RCC 7860 (cell line): ENCODE results near the gene ZNF655.

Experiments
- DNase-seq: peaks from one replicate; pipeline ENCODE4 v3.0.0-alpha.2; 2015; ENCODE audit warnings: low spot score
- FAIRE-seq: peaks from 2 replicates; lab custom pipeline; 2012; peaks lifted over from hg19 to GRCh38; lab: Jason Lieb, UNC

Gene ZNF655

GRCh38 chr7:99601656-99602310 is 43.3 kb downstream of the ZNF655 start:
- DNase-seq (no peak), FAIRE-seq (no peak)

DNA sequence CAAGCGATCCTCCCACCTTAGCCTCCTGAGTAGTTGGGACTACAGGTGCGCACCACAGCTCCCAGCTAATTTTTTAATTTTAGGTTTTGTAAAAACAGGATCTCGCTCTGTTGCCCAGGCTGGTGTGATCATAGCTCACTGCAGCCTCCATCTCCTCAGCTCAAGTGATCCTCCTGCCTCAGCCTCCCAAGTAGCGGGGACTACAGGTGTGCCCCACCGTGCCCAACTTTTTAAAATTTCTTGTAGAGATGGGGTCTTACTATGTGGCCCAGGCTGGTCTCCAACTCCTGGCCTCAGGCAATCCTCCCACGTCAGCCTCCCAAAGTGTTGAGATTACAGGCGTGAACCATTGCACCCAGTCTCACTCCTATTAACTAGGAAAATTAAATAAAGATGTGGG is 47.1 kb downstream of the ZNF655 start:
- FAIRE-seq (no peak), DNase-seq (no peak)

DNA sequence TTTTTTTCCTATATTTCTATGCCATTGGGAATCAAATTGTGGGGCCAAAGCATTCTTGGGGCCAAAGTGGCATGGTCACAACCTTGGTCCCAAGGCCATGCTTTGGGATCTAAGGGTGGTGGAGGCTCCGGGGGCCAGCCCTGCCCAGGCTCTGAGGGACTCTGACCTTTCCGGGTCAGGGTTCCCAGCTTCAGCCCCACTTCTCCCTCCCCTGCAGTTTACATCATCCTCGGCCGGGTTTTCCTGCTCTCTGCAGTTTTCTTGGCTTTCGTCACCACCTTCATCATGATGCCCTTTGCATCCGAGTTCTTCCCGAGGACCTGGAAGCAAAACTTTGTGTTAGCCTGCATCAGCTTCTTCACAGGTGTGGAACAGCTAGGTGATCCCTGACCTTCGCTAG is 48.1 kb downstream of the ZNF655 start:
- FAIRE-seq: no peak
- DNase-seq: no peak

GRCh38 chr7:99607548-99607947 is 49.1 kb downstream of the ZNF655 start:
- FAIRE-seq (no peak), DNase-seq (no peak)

DNA sequence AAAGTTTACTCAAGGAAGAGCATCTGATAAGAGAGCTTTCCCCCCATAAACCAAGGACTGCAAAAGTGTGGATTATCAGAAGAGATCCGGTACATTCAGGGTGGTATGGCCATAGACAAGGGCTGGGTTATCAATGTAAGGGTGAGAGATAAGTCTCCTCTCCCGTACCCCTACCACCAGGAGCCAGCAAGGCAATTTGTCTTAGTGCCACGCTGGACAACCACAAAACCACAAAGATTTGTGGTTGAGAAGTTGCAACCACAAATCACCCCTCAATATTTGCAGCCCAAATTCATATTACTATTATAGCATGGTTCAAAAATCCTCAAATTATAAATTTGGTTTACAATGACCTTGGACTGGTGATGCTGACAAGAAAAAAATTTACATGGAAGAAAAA is 56.1 kb downstream of the ZNF655 start:
- FAIRE-seq (no peak), DNase-seq (no peak)

GRCh38 chr7:99615989-99616358 is 57.5 kb downstream of the ZNF655 start:
- DNase-seq (no peak), FAIRE-seq (no peak)

DNA sequence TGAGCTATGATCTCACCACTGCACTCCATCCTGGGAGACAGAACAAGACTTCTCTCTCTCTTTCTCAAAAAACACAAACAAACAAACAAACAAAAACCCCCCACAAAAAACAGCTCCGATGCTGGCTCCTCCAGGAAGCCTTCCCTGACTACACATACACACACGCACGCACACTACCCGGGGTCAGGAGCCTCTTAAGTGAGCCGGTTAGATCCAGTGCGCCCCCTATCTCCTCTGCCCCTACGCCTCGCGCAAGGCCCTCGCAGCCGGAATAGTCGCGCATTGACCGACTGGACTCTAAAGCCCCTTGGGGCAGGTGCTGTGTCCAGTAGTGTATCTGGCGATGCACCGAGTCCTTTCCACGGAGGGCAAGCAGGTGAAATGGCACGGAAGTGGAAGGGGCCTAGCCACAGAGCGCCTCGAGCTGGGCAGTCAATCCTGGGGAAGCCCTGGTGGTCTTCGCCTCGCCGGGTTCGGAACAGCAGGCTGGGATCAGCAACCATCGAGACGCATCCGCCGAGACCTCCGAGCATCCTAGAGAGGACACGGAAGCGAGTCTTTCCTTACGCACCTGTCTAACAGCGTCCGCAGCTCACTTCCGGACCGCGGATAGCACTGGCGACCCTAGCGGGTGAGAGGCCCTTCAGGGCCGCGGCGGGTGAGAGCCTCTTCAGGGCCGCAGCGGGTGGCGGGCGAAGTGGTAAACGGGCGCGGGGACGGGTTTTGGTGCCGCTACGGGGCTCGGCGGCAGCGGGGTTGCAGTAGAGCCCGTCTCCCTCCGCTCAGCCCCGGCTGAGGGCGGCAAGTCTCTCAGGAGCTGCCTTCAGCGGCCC is 58.1 kb downstream of the ZNF655 start, which contains the start of gene ZSCAN25:
ZSCAN25 (plus strand) TSS at position 588 of the 833 bp plus-strand sequence. CDS start 2,661 bp downstream, outside the sequence.
- FAIRE-seq (peak; percentile 32), DNase-seq (peak; percentile 87)

DNA sequence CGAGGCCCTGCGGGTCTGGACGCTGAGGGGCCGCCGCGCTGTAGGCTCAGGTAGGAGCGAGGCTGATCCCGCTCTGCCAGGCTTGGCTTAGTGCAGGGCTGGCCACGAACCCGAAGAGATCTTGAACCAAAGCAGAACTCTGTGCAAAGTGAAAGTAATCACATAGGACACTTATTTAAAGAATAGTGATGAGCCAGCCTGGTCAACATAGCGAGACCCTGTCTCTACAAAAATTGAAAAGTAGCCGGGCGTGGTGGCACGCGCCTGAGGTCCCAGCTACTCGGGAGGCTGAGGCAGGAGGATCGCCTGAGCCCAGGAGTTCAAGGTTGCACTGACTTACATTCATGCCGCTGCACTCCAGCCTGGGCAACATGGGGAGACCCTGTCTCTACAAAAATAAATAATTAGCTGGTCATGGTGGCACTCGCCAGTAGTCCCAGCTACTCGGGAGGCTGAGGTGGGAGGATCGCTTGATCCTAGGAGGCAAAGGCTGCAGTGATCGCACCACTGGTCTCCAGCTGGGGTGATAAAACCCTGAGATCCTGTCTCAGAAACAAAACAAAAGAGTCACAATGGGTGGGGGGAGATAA is 58.8 kb downstream of the ZNF655 start:
- DNase-seq: no peak
- FAIRE-seq: no peak

DNA sequence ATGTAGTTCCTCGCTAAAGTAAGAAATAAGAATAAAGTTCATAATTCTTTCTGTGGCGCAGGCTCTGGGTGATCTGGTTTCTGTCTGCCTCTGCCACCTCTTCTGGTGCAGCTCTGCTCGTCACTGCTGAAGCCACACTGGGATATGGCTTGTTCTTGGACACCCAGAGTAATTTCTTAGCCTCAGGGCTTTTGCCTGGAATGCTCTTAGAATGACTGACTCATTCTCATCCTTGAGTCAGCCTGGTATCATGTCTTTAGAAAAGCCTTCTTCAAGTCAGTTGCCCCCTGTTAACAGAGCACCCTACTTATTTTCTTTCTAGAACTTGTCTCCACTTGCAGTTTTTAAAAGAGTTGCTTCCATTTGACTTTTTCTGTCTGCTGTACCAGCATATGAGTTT is 60.3 kb downstream of the ZNF655 start:
- DNase-seq: peak; percentile 35
- FAIRE-seq: no peak

DNA sequence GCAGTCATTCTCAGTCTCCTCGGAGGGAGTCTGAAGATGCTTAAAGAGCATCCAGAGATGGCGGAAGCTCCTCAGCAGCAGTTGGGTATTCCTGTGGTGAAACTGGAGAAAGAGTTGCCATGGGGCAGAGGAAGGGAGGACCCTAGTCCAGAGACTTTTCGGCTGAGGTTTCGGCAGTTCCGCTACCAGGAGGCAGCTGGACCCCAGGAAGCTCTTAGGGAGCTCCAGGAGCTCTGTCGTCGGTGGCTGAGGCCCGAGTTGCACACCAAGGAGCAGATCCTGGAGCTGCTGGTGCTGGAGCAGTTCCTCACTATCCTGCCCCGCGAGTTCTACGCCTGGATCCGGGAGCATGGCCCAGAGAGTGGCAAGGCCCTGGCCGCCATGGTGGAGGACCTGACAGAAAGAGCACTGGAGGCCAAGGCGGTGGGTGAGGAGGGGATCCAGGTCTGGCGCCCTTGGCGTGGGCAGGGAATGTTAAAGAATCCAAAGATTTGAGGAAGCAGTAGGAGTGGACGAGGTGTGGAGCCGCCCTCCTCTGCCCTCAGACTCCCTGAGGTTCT is 61.2 kb downstream of the ZNF655 start:
- FAIRE-seq: no peak
- no peak for DNase-seq

GRCh38 chr7:99621271-99621670 is 62.8 kb downstream of the ZNF655 start:
- DNase-seq: no peak
- no peak for FAIRE-seq

DNA sequence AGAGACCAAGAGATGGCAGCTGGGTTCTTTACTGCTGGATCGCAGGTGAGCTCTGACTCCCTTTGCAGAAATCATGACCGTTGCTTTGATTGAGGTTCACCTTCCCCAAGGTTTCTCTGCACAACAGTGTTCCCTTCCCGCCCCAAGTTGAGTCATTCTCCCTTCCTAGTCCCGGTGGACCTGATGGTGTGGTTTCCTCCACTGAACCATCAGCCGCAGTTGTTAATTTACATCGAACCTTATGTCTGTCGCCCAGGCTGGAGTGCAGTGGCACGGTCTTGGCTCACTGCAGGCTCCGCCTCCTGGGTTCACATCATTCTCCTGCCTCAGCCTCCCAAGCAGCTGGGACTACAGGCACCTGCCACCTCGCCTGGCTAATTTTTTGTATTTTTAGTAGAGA is 64.2 kb downstream of the ZNF655 start:
- FAIRE-seq (no peak), DNase-seq (no peak)

DNA sequence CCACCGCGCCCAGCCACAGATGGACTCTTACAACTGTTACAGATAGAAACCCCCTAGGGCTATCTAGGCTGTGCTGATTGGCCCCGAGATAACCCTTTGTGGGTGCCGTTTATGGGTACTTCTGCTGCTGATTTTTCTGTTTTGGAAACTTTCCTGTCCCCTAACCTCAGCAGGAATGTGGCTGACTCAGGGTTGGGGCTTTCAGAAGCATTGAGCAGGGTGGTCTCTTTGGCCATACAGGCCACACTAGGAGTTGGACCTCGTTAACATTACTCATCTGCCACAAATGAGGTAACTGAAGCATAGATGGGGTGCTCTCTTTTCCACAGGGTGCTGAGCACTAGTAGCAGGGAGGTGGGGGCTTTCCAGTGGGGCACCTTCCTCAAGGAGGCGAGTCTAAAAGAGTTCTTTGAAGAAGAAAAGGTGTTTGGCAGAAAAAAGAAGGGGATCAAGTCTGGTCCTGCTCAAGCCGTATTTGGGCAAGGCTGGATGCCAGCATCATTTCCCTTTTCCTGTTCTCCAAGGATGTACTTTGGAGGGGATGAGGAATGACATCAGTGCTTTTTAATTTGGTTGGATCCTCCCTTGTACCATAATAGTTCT is 64.8 kb downstream of the ZNF655 start:
- no peak for FAIRE-seq
- no peak for DNase-seq

GRCh38 chr7:99623702-99624447 is 65.4 kb downstream of the ZNF655 start:
- DNase-seq: no peak
- no peak for FAIRE-seq

DNA sequence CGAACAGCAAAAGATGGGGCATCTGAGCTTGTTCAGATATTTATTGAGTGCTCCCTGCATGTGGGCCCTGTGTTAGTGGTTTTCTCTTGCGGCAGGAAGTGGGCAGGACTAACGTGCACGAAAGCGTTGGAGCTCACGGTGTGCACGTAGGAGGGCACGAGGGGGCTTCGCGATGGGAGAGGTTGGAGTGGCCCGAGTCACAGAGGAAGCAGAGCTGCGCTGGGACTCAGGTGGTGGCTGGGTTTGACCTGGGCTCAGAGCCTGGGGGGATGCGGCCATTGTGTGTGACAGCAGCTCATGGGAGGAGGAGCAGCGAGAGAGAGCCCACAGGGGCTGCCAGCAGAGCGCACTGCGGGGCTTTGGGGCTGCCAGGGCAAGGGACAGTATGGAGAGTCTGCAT is 66.0 kb downstream of the ZNF655 start:
- DNase-seq: no peak
- FAIRE-seq: no peak

DNA sequence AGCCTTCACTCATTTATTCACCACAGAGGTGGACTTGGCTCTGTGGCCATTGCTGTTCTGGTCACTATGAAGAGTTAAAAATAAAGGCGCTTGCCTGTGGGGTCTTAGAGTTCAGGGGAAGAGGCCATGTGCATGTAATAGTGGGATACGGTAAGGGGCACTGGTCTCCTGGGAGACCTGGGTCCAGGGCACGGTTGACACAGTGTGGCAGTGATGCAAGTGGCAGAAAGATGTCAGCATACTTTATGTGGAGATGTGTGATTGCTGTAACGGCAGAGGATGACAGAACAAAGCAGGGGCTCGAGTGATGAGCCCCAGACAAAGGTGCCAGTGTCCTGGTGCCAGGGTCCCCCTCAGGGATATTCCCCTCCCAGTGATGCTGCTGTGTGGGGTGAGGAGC is 66.9 kb downstream of the ZNF655 start:
- DNase-seq (no peak), FAIRE-seq (no peak)

GRCh38 chr7:99625961-99626360 is 67.5 kb downstream of the ZNF655 start:
- no peak for DNase-seq
- no peak for FAIRE-seq
